HG02870 (cell line): Measurements from ENCODE around the gene CST4.
"Not testable (repeated sequence)": the region's sequence is repeated elsewhere in the genome, so short reads cannot be mapped to it uniquely, and the experiment has no call there.

Source experiments
- ATAC-seq: cut with Tn5 transposase; IDR thresholded peaks from one replicate; pipeline ENCODE4 v1.9.1; 2021; ENCODE audit warnings: mild to moderate bottlenecking, moderate library complexity; ENCODE audit not compliant: unreplicated experiment

The CST4 gene

DNA sequence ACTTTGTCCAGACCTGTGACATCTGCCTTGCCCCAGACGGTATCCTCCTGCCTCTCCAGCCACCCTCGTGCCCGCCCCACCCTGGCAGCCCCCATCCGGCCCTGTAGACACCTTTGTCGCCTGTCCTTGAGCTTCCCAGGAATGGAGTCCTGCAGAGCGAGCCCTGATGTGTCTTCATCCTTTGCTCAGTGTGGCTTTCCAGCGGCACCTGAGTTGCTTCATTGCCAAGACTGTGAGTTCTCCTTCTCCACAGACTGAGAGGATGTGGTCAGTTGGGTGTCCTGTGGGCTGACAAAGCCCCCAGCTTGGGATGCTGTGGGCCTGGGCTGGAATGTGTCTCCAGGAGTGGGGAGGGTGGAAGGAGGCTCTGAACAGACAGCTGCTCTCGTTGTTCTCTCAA lies 1.7 kb upstream of the CST4 start:
- ATAC-seq = no peak

DNA sequence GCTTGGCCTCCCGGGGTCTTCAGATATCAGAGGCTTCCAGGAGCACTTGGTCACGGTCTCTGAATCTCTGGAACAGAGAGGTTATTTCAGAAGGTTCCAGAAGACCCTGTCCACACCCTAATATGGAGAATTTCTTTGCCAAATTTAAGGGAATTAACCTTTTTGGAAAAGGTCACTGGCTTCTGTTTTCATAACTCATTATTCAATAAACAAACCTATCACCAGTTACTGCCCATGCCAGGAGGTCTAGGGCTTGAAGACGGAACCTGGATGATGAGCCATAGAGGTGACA lies 507 bp upstream of the CST4 start:
- no peak for ATAC-seq

DNA sequence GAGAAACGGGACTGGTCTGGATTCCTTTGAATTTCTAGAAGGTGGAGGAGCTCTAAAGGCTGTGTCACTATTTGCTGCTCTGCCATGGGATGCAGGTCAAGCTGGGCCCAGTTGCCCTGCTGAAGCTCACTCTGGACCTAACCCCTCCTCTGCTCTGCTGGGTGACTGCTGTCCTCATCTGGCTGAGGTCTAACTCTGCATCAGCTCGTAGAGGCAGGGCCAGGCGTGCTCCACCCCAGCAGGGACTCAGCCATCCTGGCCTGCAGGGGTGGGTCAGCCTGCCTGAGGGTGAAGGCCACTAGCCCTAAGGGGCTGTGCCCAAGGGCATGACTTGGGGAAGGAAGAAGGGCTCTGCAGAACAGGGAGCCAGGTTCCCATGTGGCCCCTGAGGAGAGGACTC lies 852 bp downstream of the CST4 start:
- no peak for ATAC-seq

DNA sequence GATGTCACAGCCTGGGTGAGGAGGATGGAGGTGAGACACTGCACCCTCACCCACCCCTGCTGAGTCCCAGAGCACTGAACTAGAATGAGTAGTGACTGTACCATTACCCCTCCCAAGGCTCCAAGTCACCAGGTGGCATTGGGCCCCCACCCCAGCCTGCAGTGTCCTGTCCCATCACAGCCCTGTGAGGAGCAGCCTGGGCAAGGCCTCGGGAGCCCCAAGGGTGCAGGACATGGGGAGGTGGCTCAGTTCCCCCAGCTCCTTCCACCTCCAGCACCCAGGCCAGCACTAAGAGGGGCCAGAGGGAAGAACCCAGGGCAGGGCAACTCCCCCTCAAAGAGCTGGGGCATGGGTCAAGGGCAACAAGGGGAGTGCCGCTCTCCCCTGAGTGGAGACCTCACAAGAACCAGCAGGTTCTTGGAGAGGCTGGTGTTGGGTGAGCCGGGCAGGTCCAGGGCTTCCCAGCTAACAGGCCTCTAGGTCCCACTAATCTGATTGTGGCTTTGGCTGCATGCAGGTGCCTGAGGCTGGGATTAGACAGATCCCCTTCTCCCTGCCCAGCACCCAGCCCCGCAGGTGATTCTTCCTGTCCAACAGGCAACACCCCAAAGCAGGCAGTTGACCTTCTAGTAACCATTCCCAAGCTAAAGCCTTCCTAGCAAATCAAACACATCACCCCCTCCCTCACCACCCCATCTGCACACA lies 2.6 kb downstream of the CST4 start:
- ATAC-seq = no peak

DNA sequence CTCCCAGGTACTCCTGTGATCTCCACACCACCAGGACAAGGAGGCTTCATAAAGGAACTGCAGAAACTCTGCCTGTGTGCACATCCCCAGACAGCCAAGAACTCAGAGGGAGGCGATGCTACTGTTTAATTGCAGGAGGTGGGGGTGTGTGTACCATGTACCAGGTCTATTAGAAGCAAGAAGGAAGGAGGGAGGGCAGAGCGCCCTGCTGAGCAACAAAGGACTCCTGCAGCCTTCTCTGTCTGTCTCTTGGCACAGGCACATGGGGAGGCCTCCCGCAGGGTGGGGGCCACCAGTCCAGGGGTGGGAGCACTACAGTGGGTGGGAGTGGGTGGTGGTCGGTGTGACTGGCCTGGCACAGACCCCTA lies 3.3 kb downstream of the CST4 start:
- ATAC-seq = not testable (repeated sequence)

DNA sequence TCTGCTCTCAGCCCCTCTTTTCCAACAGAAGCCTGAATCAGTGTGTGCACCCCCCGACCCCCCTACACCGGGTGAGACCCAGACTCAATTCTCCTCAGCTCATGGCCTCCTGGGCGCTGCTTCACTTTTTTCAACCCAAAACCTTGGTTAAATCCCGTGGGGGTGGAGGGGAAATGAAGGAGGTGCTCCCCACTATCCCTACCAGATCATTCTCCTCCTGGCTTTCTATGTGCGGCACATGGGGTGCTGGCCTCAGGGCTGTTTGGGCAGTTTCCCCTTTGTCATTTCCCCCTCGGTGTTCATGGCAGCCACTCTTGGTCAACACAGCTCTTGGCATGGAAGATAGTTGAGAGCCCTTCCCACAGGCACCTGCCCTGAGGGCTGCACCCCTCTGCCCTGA lies 4.6 kb downstream of the CST4 start:
- no peak for ATAC-seq

DNA sequence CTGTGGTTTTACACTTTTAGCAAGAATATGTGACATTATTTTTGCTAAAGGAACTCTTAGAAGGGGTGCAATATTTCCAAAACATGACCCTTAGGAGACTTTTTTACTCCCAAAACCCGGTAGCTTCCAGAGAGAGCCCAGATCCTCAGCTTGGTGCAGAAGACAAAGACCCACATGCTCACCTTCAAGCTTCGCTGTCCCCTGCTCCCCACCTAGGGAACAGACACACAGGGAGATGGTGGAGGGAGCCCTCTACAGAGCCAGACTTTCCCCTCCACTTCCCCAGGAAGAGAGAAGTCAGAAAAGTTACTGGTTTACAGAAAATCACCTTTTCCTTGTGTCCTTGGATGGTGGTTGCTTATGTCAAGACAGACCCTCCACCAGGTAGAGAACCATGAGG lies 5.0 kb downstream of the CST4 start:
- no peak for ATAC-seq

DNA sequence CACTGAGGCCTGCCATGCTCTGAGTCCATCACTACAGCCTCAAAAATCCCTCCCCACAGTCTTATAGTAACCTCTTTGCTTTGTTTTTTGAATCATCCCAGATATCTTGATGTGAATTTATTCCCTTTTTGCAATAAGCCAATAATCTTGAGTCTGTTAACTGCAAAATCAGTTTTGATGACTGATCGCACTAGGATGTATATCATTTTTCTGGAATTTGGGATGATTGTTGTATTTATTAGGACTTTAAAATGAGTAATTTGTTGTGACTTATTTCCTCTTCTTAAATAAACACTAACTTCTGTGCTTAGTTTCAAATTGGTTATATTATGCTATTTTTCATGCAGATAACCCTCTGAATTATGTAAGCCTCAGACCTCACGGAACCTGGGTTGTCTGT lies 5.6 kb downstream of the CST4 start:
- ATAC-seq = no peak

DNA sequence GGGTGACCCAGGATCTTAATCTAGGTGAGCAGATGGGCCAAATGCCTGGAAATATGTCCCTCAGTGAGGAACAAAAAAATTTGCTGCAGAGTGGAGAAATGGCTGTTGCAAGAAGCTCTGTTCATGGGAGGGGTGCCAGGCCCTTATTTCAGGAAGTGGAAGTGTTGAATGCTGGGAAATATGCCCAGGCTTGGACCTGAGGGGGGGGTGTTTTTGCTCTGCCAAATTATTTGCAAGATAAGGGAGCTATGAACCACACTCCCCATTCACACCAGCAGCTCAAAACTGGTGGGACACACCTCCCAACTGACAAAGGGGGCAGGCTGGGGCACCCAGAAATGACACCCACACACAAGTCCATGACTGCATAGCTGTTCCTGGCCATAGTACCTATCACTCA lies 8.7 kb downstream of the CST4 start:
- ATAC-seq = no peak

DNA sequence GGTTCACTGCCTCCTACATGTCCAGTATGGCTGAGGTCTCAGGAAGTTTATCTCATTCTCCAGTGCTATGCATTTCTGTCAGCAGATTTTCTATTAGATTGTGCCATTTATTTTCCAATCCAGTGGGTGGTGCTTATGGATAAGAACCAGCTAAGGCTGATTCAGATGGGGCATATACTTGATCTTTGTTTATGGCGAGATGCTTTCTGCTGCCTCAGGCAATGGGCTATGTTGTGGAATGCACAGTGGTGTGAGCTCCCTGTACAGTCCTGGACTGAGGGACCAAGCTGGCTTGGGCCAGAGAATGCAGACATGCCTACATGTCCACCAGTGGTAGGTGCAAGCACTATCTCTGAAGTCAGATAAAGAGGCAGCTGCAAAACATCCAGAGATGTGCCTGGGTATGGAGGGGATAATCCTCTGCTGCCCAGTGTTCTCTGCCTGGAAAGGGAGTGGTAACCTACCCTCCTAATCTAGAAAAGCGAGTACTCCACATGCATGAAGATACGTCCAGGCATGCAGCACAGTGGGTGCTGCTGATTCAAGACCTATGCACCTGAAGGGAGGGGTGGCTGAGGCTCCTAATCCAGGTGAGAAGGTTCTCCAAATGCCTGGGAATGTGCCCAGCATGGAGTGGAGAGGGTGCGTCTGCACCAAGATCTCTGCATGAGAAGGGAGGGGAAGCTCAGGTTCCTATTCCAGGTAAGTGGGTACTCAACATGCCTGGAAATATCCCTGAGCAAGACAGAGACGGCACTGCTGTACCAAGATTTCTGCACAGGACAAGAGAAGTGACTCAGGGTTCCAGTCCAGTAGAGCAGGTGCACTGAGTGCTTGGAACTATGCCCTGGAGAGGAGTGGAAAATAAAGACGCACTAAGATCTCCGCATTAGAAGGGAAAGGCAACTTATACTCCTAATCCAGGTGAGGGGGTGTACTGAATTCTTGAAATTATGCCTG lies 9.4 kb downstream of the CST4 start:
- no peak for ATAC-seq

DNA sequence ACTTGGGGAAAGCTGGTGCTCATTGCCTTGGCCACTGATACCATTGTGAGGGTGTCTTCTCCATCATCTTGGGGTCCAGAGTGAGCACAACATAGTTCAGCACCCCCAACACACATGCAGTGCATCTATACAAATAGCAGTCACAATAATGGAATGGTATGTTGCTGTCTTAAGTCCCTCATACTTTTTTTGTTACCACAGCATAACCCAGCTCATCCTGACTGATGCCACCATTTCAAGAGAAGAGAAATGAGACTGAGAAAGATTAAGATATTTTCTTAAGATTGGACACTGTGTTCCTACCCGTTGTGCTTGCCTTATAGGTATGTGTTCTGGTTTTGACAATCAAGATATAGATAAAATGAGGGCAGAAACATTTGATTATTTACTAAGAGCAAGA lies 15.6 kb downstream of the CST4 start:
- ATAC-seq = no peak

DNA sequence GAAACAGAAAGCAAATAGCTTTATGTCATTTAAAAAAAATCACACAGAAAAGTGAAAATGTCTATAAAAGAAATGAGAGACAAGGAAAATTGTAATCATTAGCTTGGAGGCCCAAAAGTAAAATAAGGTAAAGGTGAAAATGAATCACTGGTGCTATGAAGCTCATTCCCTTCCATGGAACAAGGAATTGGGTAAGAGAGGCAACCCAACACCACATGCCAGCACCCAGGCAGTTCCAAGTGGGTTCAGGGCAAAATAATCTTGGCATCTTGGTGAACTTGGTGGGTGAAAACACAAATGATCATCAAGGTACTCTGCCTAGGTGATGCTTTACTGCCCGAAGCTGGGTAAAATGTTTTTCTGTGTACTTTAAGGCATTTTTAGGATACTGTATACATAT lies 16.7 kb downstream of the CST4 start:
- ATAC-seq = no peak

DNA sequence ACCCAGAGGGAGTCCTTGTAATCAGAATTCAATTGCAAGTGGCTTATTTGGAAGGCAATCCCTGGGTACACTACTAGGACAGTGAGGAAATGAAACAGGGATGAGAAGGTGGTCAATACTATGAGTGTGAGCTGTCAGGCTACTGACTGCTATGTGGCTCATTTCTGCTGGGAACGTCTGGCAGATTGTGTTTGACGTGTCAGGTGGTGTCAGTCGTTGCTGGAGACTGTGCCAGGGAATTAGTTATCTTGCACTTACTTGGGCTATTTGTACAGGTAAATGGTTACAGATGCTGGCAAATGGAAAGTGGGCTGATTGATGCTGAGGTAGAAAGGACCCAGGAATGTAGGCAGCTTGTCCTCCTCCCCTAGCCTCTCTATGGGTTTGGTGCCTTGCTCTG lies 17.4 kb downstream of the CST4 start:
- ATAC-seq = no peak

DNA sequence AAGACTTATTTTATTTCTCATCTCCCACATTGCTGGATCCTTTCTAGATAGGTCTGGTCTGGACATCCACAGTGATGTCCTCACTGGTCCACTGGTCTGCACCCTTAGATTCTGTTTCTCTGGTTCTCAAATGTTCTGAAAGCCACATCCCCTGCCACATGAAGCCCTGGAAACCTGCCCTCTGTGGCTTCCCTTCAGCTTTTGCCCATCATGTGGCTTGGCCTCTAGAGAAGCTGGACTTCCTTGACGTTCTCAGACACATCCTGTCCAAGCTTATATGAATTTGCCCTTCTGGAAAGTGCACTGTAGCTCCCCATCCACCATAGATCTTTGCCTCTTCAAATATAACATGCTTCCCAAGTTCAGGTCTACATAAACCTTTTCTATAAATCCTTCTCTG lies 18.5 kb downstream of the CST4 start:
- no peak for ATAC-seq

DNA sequence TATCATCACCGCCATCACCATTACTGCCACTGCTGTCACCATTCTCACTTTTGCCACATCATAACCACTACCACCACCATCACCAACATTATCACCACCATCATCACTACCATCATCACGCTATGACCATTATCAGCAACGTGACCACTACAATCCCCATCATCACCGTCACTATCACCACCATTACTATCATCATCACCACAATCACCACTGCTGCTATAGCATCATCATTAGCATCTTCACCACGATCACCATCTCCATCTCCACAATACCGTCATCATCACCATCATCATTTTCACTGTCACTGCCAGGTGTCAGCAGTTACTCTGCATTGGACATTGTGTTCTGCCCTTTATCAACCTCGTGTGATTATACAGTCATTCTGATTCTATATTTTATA lies 19.0 kb downstream of the CST4 start:
- ATAC-seq = no peak

DNA sequence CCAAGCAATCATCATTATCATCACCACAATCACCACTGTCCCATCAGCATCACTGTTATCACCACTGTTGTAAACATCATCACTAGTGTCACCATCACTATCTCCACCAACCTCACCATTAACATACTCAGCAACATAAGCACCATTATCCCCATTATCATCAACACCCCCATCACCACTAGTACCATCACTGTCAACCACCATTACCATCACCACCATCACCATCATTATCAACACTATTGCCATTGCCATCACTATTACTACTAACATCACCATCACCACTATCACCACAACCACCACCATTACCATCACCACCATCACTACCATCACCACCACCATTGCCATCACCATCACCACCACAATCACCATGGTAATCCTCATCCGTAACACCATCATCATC lies 19.5 kb downstream of the CST4 start:
- ATAC-seq = no peak

DNA sequence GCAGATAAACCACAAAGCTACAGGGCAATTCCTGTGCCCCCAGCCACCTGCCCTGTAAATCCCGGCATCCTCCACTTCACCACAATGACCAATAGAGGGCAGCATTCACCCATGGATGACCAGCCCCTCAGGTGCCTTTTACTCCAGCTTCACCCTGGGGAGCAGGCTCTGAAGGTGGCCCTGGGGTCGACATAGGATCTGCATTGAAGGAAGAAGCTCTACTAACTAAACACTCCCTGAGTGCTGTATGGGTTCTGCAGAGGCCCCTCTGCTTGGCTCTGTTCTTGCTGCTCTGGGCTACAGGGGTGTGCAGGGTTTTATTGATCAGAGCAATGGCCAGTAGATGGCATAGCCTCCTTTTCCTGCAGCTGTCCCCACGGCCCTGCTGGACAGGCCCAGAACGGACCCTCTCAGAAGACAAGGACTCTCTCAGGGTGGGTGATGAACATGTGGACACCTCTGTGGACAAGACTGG lies 20.3 kb downstream of the CST4 start:
- ATAC-seq = peak; percentile 73

DNA sequence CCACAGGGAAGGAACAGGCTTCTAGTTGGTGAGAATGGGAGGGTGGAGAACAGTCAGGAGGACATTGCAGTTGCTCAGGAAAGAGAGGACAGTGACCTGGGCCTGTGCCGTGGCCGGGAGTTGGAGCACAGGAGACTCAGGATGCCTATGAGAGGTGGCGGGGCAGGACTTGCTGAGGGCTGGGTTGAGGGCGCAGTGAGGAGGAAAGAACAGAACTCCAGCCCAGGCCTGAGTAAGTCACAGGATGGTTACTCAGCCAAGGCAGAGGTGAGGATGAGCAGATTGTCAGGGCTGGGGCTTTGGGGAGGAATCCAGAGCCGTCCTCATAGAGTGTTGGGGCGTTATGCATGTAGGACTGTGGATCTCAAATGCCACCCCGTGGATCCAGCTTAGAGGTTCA lies 21.2 kb downstream of the CST4 start:
- ATAC-seq = no peak

DNA sequence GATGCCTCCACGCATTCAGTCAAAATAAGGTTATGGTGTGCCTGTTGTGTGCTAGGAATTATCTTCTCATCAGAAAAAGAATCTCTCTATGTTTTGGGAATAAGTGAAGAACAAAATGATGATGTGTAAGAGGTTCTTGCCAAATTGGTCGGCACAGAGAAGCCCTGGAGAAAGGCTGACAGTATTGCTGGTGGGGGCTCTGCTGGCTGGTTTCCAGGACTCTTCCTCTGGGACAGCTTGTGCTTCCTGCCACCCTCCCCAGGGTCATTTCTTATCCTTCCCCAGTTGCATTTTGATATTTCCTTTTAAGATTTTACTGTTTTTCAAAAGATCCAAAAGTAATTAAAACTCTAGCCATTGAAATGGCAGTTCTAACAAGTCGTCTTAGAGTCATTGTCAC lies 22.1 kb downstream of the CST4 start:
- ATAC-seq = no peak

DNA sequence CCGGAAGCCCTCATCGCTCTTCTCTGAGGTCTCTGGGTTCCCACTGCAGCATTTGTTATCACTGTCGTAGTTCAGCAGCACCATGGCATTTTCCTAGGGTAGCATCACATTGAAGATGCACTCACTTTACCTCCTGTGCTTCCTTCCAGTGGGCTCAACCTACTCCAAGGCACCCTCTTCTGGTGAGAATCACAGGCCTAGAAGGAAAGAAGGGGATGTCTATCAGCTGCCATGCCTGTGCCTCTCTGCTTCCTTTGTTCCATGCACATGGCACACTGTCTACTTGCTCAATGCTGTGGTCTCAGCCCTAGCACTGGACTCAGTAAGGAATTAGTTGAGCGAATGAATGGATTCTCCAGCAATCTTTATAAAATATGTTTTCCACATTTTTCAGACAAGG lies 22.6 kb downstream of the CST4 start:
- no peak for ATAC-seq

DNA sequence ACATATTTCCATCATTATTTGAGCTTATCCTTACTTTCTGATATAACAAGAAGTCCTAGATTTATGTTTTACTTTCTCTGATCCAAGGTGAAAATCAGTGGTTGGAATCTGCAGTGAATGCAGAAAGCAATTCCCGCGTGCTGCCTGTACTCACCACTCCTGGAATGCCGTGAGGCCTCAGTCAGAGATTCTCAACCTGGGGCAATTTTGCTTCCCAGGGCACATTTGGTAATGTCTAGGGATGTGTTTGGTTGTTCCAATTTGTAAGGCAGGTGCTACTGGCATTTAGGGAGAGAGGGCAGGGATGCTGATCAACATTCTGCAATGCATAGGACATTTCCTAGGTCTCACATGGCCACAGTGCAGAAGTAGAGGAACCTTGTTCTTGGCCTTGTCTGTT lies 23.9 kb downstream of the CST4 start:
- ATAC-seq = no peak

DNA sequence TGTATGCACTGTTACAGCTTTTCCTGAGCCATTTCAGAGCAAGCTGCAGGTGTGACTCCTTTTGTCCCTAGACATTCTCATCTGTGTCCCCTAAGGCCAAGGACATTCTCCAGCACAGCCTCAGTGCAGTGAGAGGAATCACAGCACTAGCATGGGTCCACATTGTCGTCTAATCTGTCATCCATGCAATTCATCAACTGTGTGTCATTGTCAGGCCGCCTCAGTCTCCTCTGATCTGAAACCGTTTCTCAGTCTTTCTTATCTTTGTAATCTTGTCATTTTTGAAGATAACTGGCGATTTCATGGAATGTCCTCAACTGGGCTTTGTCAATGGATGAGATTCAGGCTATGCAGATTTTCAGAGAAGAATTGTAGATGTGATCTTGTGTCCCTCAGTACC lies 24.8 kb downstream of the CST4 start:
- ATAC-seq = not testable (repeated sequence)

DNA sequence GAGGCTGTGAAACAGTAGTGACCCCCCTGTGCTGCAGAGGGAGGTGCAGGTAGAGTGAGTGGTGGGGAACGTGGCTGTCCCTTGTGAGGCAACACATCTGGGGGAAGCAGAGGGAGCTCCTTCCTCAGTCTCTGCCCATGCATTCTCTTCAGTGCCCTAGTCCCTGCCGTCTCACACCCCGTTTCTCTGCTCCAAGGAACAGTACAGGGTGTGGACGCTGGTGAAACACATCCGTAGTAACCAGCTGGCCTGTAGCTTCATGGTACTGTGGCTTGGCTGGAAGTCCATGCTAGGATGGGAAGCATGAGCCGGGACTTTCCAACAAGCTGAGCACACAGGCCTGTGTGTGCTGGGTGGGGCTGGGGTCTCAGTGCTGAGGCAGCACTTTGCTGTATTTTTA lies 25.7 kb downstream of the CST4 start:
- ATAC-seq = no peak
